ENCODE results near the gene OLR1.
"Not testable (repeated sequence)": the region's sequence is repeated elsewhere in the genome, so short reads cannot be mapped to it uniquely, and the experiment has no call there.

OLR1 gene

GRCh38 chr12:10190558-10191388 is 18.8 kb upstream of the OLR1 start:
- DNase-seq, result no peak

GRCh38 chr12:10189653-10190052 is 17.7 kb upstream of the OLR1 start:
- DNase-seq, result no peak

- DNase-seq, result not testable (repeated sequence)
Observed at GRCh38 chr12:10186958-10187357, 15.0 kb upstream of the OLR1 start.

GRCh38 chr12:10186299-10186698 is 14.4 kb upstream of the OLR1 start:
- no peak for DNase-seq

- no peak for DNase-seq
Observed at GRCh38 chr12:10184261-10184843, 12.4 kb upstream of the OLR1 start.

GRCh38 chr12:10182354-10183049 is 10.6 kb upstream of the OLR1 start:
- no peak for DNase-seq

GRCh38 chr12:10179776-10180181 is 7.8 kb upstream of the OLR1 start:
- DNase-seq, result no peak

- DNase-seq, result no peak
Observed at GRCh38 chr12:10178821-10179220, 6.9 kb upstream of the OLR1 start, which contains the start of gene TMEM52B. Gene TMEM52B (plus strand): TSS chr12:10179032. CDS start chr12:10179575, 543 bp downstream.

GRCh38 chr12:10175846-10176636 is 4.1 kb upstream of the OLR1 start:
- DNase-seq, result no peak

- no peak for DNase-seq
Observed at GRCh38 chr12:10174986-10175614, 3.2 kb upstream of the OLR1 start.

GRCh38 chr12:10170216-10170615 is 1.7 kb downstream of the OLR1 start:
- DNase-seq, result no peak

GRCh38 chr12:10169104-10169503 is 2.8 kb downstream of the OLR1 start:
- DNase-seq, result no peak

GRCh38 chr12:10167599-10167998 is 4.3 kb downstream of the OLR1 start:
- no peak for DNase-seq

- DNase-seq, result no peak
Observed at GRCh38 chr12:10165421-10165820, 6.5 kb downstream of the OLR1 start.

GRCh38 chr12:10163084-10163483 is 8.8 kb downstream of the OLR1 start:
- no peak for DNase-seq

- DNase-seq, result no peak
Observed at GRCh38 chr12:10160617-10161385, 11.1 kb downstream of the OLR1 start.

GRCh38 chr12:10159280-10159679 is 12.7 kb downstream of the OLR1 start:
- DNase-seq, result no peak

GRCh38 chr12:10158406-10158805 is 13.5 kb downstream of the OLR1 start:
- no peak for DNase-seq

- no peak for DNase-seq
Observed at GRCh38 chr12:10155966-10156365, 16.0 kb downstream of the OLR1 start.

GRCh38 chr12:10154145-10154496 is 17.8 kb downstream of the OLR1 start:
- no peak for DNase-seq

- no peak for DNase-seq
Observed at GRCh38 chr12:10153271-10154144, 18.4 kb downstream of the OLR1 start.
